ENCODE measurements around the gene FBXL7. TPM values are rescaled to one million over a fixed set of nuclear protein-coding genes. Genes with fewer than 3 reads are reported as not detected.
"Not testable (repeated sequence)": the region's sequence is repeated elsewhere in the genome, so short reads cannot be mapped to it uniquely, and the experiment has no call there.

The FBXL7 gene
- total RNA-seq, 1 experiment from 2014 or later = 3.9 TPM

- DNase-seq (ENCODE audit: extremely low read depth, low read depth) = no peak
These were observed 352.2 kb downstream of the FBXL7 start for GRCh38 chr5:15852217-15852616.

- no peak for DNase-seq (ENCODE audit: extremely low read depth, low read depth)
These were observed 353.0 kb downstream of the FBXL7 start for GRCh38 chr5:15852949-15853348.

GRCh38 chr5:15858326-15858725 lies 358.3 kb downstream of the FBXL7 start:
- no peak for DNase-seq (ENCODE audit: extremely low read depth, low read depth)

- no peak for DNase-seq (ENCODE audit: extremely low read depth, low read depth)
These were observed 364.7 kb downstream of the FBXL7 start for GRCh38 chr5:15864536-15865215.

- not testable (repeated sequence) for DNase-seq (ENCODE audit: extremely low read depth, low read depth)
These were observed 372.3 kb downstream of the FBXL7 start for GRCh38 chr5:15872259-15872658.

- no peak for DNase-seq (ENCODE audit: extremely low read depth, low read depth)
These were observed 377.9 kb downstream of the FBXL7 start for GRCh38 chr5:15877914-15878313.

- no peak for DNase-seq (ENCODE audit: extremely low read depth, low read depth)
These were observed 380.2 kb downstream of the FBXL7 start for GRCh38 chr5:15880201-15880600.

GRCh38 chr5:15885156-15885555 lies 385.2 kb downstream of the FBXL7 start:
- DNase-seq (ENCODE audit: extremely low read depth, low read depth) = no peak

- no peak for DNase-seq (ENCODE audit: extremely low read depth, low read depth)
These were observed 386.2 kb downstream of the FBXL7 start for GRCh38 chr5:15886156-15886555.

GRCh38 chr5:15887093-15887492 lies 387.1 kb downstream of the FBXL7 start:
- no peak for DNase-seq (ENCODE audit: extremely low read depth, low read depth)

- DNase-seq (ENCODE audit: extremely low read depth, low read depth) = no peak
These were observed 389.0 kb downstream of the FBXL7 start for GRCh38 chr5:15889001-15889400.

GRCh38 chr5:15893866-15894265 lies 393.9 kb downstream of the FBXL7 start:
- DNase-seq (ENCODE audit: extremely low read depth, low read depth) = no peak

- no peak for DNase-seq (ENCODE audit: extremely low read depth, low read depth)
These were observed 397.7 kb downstream of the FBXL7 start for GRCh38 chr5:15897656-15898055.

- no peak for DNase-seq (ENCODE audit: extremely low read depth, low read depth)
These were observed 398.7 kb downstream of the FBXL7 start for GRCh38 chr5:15898641-15899040.

- no peak for DNase-seq (ENCODE audit: extremely low read depth, low read depth)
These were observed 399.5 kb downstream of the FBXL7 start for GRCh38 chr5:15899481-15899880.

- no peak for DNase-seq (ENCODE audit: extremely low read depth, low read depth)
These were observed 401.2 kb downstream of the FBXL7 start for GRCh38 chr5:15901151-15901550.

GRCh38 chr5:15902066-15902465 lies 402.1 kb downstream of the FBXL7 start:
- DNase-seq (ENCODE audit: extremely low read depth, low read depth) = no peak

GRCh38 chr5:15904899-15905830 lies 405.2 kb downstream of the FBXL7 start:
- no peak for DNase-seq (ENCODE audit: extremely low read depth, low read depth)

- no peak for DNase-seq (ENCODE audit: extremely low read depth, low read depth)
These were observed 414.7 kb downstream of the FBXL7 start for GRCh38 chr5:15914638-15915037.

GRCh38 chr5:15926586-15926985 lies 426.6 kb downstream of the FBXL7 start:
- no peak for DNase-seq (ENCODE audit: extremely low read depth, low read depth)

GRCh38 chr5:15927710-15928380 lies 427.9 kb downstream of the FBXL7 start:
- DNase-seq (ENCODE audit: extremely low read depth, low read depth) = no peak

Measured in NCI-H460 (cell line).